Ovary (tissue), 9 donors: ENCODE measurements around the gene TBX4. TPM values are rescaled to one million over a fixed set of nuclear protein-coding genes. Genes with fewer than 3 reads are reported as not detected.

ENCODE experiments used
- DNase-seq, 5 donors: peaks; one replicate each; pipeline ENCODE4 v3.0.0-alpha.2; 2019 to 2020
- H3K27ac ChIP-seq, 2 donors: fragments of 200-600 bp; one replicate each; pipeline versions ENCODE4 v1.5.1 to v1.8.0; 2019 to 2022
- H3K27me3 ChIP-seq: fragments of 200-600 bp; one replicate; pipeline ENCODE4 v1.8.0; 2022
- H3K36me3 ChIP-seq: fragments of 200-600 bp; sonication (generic); one replicate; pipeline ENCODE4 v1.5.1; 2019
- H3K4me1 ChIP-seq: one replicate; pipeline ENCODE4 v1.8.1; 2013; ENCODE audit warnings: mild to moderate bottlenecking, moderate library complexity; ENCODE audit not compliant: insufficient read depth
- H3K4me3 ChIP-seq: fragments of 200-600 bp; sonication (generic); one replicate; pipeline ENCODE4 v1.5.1; 2017
- H3K9me3 ChIP-seq, 2 donors: fragments of 200-600 bp in 1 of 2; sonication (generic) in 1 of 2; one replicate each; pipeline versions ENCODE4 v1.5.1 to v1.8.1; 2013 to 2019; ENCODE audit warnings: mild to moderate bottlenecking in 1 of 2, moderate library complexity in 1 of 2
- CTCF ChIP-seq, 3 donors: fragments of 450-650 bp in 2 of 3; fragments of 200-600 bp in 1 of 3; IDR thresholded peaks; one replicate each; pipeline versions ENCODE4 v1.5.1 to v1.8.0; 2016 to 2022; ENCODE audit warnings: antibody characterized with exemption in 3 of 3, mild to moderate bottlenecking in 1 of 3
- EP300 ChIP-seq: sonication (generic); formaldehyde crosslinking; IDR thresholded peaks from one replicate; pipeline ENCODE4 v1.6.1; 2017; ENCODE audit warnings: antibody characterized with exemption
- POLR2A ChIP-seq: fragments of 450-650 bp; IDR thresholded peaks from one replicate; pipeline ENCODE4 v1.6.1; 2017; ENCODE audit warnings: antibody characterized with exemption, mild to moderate bottlenecking, moderate library complexity
- WGBS, 3 donors: extraction: QIAGEN DNeasy Blood & Tissue Kit in 1 of 3; methylation state at CpG; one replicate each; pipeline versions ENCODE4 v1.1.5 to v1.1.7; 2013 to 2017; 5-methylcytosine and 5-hydroxymethylcytosine counted together
- intact Hi-C, 4 donors: fragments of 100-400 bp; cut with DNase I; formaldehyde crosslinking; loops; one replicate each; pipeline versions ENCODE4 v1.11.0 to v1.15.1; 2022 to 2023
- polyA plus RNA-seq, 2 donors: library from polyadenylated mRNA; stranded (reverse); fragments of 200-250 nt in 1 of 2; fragments of 350-450 nt in 1 of 2; fragmentation: Illumina TruSeq in 1 of 2; extraction: RNeasy Lipid Tissue Mini Kit (QIAGEN cat#74804) in 1 of 2; gene quantifications; one replicate each; pipeline ENCODE4 v1.2.3, GENCODE V29; 2013 to 2014
- total RNA-seq, 7 donors: library from RNA; depleted of rRNA in 2 of 7; stranded (reverse); fragments of >200 nt in 2 of 7; fragmentation: NEBNext Ultra II Directional in 3 of 7; extraction: Animal tissue kit (Norgen Biotek cat#: 25700) in 3 of 7; gene quantifications; one replicate each; pipeline versions ENCODE4 v1.1.0 to v1.2.4, GENCODE V29; 2016 to 2023
- donor health status: DM: no; HTN: no; CAD: no; lungs with moderate emphysema.
- donor health status: DM: no; HTN: no; CAD: no.
- donor health status: Bipolar disorder and iron deficiency.
- donor health status: DM: yes; HTN: yes; CAD: no.
- donor health status: DM: no; HTN: no; CAD: no.
- donor health status: DM: yes; HTN: yes; CAD: no.

The TBX4 gene
- total and polyA plus RNA-seq, 9 donors = 0.18 TPM; not detected in 8

DNA sequence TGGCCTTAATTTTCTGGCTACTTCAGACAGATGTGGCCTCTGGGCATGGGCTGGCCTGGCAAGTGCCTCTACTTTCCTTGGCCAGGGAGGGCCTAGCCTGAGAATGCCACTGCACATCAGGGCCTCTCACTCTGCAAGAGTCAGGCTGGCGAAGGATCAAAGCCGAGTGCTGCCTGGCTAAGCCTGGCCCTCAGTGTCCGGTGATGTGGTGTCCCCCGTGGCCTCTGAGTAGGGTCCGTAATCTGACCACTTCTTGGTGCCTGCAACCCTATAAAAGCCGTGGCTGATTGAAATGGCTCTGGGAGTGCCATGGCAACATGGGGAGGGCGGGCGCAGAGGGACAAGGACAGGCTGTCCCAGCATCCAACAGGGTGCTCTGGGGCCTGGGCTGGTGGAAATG is 30.2 kb downstream of the TBX4 start:
- Histone ChIP-seq H3K4me3 (no peak overlapping the region), H3K27ac (no peak overlapping the region), H3K4me1 (peaks cover 2% of the 10 kb centered on the region), H3K27me3 (no peaks in the 10 kb centered on the region), H3K36me3 (no peaks in the 10 kb centered on the region), H3K9me3 (no peaks in the 10 kb centered on the region)
- intact Hi-C loops = no loop called here
- no peak for DNase-seq
- TF ChIP-seq POLR2A (no peak), EP300 (no peak), CTCF (IDR thresholded peaks at IDR 0.05) (no peak)
- WGBS, 3 donors = 93 to 96% (median 96%) methylated on average over 8 of the region's 8 CpGs

GRCh38 chr17:61483778-61484116 is 31.5 kb downstream of the TBX4 start:
- no peak for TF ChIP-seq POLR2A
- no peak for TF ChIP-seq CTCF (IDR thresholded peaks at IDR 0.05)
- no peak for TF ChIP-seq EP300

DNA sequence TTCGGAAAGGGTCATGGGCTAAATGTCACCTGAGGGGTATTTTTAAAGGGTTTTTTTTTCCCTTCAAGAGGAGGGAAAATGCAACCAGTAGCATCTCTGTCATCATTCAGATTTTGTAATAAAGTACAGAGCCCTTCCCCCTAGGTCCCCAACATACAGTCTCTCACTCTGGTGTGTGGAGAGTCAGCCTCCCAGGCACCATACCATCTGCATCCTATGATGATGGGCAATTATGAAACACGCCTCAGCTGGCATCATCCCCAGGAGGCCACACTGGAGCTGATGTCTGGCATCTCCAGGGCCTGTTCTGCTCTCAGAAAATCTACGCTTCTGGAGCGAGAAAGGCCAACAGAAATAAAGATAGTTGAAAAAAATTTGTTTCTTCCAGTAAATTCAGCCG is 32.0 kb downstream of the TBX4 start:
- peaks cover 2% of the 10 kb centered on the region for H3K4me1 ChIP-seq
- no peak overlapping the region for H3K4me3 ChIP-seq
- no peak for TF ChIP-seq POLR2A
- TF ChIP-seq EP300 = no peak
- TF ChIP-seq CTCF (IDR thresholded peaks at IDR 0.05) = no peak
- 94 to 98% (median 95%) methylated on average over 5 of the region's 5 CpGs for WGBS, 3 donors
- no peaks in the 10 kb centered on the region for H3K9me3 ChIP-seq
- no peak for DNase-seq
- H3K27ac ChIP-seq = no peak overlapping the region
- intact Hi-C loops = no loop called here
- H3K36me3 ChIP-seq = no peaks in the 10 kb centered on the region
- no peaks in the 10 kb centered on the region for H3K27me3 ChIP-seq

More at GRCh38 chr17:61483778-61484116, 31.5 kb downstream of the TBX4 start:
- H3K27me3 ChIP-seq = no peaks in the 10 kb centered on the region
- H3K27ac ChIP-seq = no peak overlapping the region
- no peak overlapping the region for H3K4me3 ChIP-seq
- no peaks in the 10 kb centered on the region for H3K9me3 ChIP-seq
- H3K36me3 ChIP-seq = no peaks in the 10 kb centered on the region
- DNase-seq = no peak
- intact Hi-C loops = no loop called here
- WGBS, 3 donors = 67 to 76% (median 74%) methylated on average over 2 of the region's 2 CpGs
- peaks cover 2% of the 10 kb centered on the region for H3K4me1 ChIP-seq

- TF ChIP-seq CTCF (IDR thresholded peaks at IDR 0.05) (no peak), EP300 (no peak), POLR2A (no peak)
- Histone ChIP-seq H3K4me1 (peaks cover 2% of the 10 kb centered on the region), H3K27ac (no peak overlapping the region), H3K27me3 (no peaks in the 10 kb centered on the region), H3K4me3 (no peak overlapping the region), H3K36me3 (no peaks in the 10 kb centered on the region), H3K9me3 (no peaks in the 10 kb centered on the region)
- 91 to 94% (median 93%) methylated on average over 8 of the region's 8 CpGs for WGBS, 3 donors
- DNase-seq = no peak
- intact Hi-C loops = loop anchor here in 1 of 4 donors (5.0 kb wide), 1 partner anchor 1353 kb away; no protein-coding TSS in a partner anchor
These were observed 33.0 kb downstream of the TBX4 start for GRCh38 chr17:61485067-61485775.
